GM19468 (cell line): ENCODE data around the gene SIRT5.

Experiments used
- ATAC-seq: cut with Tn5 transposase; IDR thresholded peaks from one replicate; pipeline ENCODE4 v1.9.1; 2021; ENCODE audit warnings: mild to moderate bottlenecking, moderate library complexity, moderate number of reproducible peaks; ENCODE audit not compliant: unreplicated experiment; ENCODE audit errors: extremely low read depth

Gene SIRT5

GRCh38 chr6:13574571-13575376, at the start of gene SIRT5:
Gene SIRT5, plus strand, starts transcription at chr6:13574601. Its CDS starts 9,510 bp downstream, at chr6:13584111.
- peak; percentile 15 for ATAC-seq

GRCh38 chr6:13524801-13525508, 49.4 kb upstream of the SIRT5 start:
- no peak for ATAC-seq

- no peak for ATAC-seq
These were observed 48.1 kb upstream of the SIRT5 start for GRCh38 chr6:13526357-13526726.

DNA sequence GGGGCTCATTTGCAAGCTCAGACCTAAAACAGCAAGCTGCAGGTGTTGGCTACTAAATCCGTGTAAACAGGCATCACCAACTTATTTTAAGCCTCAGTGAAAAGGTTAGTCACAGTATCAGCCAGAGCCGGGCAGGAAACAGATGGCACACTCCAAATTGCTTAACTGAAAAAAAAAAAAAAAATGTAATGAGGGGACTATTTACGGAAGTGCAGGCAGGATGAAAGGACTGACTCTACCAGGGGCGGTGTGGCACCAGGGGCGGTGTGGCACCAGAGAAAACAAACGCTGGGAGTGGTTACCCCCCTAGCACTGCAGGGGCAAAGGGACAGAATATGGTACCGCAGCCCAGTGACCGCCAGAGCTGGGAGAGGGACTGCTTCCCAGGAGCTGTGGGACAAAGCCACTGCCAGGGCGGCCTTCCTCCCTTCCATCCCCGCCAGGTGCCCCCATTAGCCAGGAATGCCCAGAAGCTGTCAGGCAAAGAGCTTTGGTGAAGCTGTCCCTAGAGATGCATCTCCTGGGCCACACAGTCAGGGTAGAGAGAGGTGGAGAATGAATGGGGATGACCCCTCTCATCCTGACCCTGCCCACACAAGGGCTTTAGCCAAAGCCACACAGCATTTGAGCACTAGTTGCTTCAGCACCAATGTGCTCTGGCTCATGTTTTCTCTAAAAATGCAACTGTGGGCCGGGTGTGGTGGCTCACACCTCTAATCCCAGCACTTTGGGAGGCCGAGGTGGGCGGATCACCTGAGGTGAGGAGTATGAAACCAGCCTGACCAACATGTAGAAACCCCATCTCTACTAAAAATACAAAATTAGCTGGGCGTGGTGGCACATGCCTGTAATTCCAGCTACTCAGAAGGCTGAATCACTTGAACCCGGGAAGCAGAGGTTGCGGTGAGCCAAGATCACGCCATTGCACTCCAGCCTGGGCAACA, 47.4 kb upstream of the SIRT5 start:
- ATAC-seq, result peak; percentile 78

DNA sequence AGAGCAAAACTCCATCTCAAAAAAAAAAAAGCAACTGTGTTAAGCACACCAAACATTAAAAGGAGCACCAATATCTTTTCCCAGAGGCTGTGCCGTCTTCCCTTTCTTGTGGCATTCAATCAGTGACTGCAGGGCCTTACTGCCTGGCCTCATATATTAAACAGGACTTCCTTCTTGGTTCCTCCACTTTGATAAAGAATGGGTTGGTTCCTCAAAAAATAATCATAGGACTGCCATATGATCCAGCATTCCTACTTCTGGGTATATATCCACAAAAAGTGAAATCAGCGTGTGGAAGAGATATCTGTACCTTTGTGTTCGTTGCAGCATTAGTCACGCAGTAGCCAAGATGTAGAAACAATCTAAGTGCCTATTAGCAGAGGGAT, 46.7 kb upstream of the SIRT5 start:
- no peak for ATAC-seq

GRCh38 chr6:13528232-13528631, 46.2 kb upstream of the SIRT5 start:
- no peak for ATAC-seq

- ATAC-seq, result no peak
These were observed 45.5 kb upstream of the SIRT5 start for GRCh38 chr6:13528777-13529343.

DNA sequence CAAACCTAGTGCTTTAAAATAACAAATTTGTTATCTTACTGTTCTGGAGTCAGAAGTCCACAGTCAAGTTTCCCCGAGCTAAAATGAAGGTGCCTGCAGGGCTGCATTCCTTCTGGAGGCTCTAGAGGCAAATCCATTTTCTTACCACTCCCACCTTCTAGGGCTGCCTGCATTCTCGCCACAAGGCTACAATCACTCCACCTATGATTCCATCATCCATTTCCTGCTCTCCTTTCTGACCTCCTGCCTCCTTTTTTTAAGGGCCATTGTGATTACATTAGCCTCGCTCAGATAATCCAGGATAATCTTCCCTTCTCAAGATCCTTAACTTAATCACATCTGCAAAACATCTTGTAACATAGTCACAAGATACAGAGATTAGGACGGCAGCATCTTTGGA, 42.4 kb upstream of the SIRT5 start:
- no peak for ATAC-seq

DNA sequence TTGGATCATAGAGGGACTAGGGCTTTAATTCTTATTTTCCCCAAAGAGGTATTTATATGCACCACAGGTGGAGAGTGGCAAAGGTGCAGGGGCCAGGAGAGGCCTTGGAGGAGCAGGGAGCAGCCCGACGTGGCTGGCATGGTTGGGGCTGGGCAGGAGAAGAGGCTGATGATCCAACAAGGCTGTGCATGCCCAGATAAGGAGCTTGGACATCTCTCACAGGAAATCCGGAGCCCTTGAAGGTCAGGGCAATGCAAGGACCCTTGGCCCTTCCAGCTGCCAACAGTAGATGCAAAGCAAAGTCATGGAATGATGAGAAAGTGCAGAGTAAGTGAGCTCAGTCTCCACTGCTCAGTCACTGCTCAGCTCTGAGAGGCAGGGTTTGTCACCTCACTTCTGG, 39.9 kb upstream of the SIRT5 start:
- no peak for ATAC-seq

GRCh38 chr6:13535306-13535705, 39.1 kb upstream of the SIRT5 start:
- no peak for ATAC-seq

GRCh38 chr6:13536796-13537526, 37.4 kb upstream of the SIRT5 start:
- ATAC-seq, result no peak

DNA sequence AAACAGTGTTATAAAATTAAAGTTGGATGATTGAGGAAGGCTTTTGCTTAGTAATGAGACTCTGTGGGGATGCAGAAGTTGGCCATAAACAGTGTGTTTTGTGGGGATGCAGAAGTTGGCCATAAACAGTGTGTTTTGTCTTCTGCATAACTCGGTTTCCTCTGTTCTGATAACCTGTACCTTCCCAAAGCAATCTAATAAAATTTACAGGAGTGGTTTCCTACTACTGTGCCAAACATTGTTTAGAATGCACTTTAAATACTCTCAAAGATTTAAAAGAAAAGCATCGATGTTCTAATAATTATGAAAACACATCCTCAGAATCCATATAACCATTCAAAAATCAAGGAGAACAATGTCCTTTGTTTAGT, 36.9 kb upstream of the SIRT5 start:
- no peak for ATAC-seq

DNA sequence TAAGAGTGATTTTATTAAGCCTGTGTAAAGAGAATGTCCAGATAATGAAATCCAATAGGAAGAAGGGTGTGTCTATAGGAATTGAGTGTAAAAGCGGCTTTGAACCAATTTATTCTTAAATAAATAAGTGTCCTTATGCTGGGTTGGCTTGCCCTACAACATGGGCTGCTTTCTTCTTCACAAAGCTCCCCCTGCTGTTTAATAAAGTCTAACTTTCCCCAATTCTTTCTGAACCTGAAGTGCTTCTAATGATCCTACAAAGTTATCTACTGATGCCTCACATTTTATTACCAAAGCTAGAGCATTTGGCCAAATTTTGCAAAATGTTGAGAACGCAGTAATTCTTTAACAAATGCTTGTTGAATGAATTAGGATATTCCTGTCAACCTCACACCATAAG, 36.3 kb upstream of the SIRT5 start:
- ATAC-seq, result no peak

DNA sequence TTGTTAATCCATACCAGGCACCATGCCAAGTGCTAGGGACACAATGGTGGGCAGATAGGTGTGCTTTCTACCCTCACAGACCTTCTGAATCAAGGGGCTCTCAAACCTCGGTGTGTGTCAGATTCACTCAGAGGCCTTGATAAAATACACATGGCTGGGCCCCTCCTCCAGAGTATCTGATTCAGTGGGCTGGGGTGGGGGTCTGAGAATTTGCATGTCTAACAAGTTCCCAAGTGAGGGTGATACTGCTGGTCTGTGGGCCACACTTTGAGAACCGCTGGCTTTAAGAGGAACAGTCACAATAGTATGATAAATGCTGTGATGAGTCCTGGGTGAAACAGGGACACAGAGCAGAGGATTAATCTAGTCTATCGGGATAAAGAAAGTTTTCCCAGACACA, 35.8 kb upstream of the SIRT5 start:
- no peak for ATAC-seq

- no peak for ATAC-seq
These were observed 34.8 kb upstream of the SIRT5 start for GRCh38 chr6:13539572-13539971.

GRCh38 chr6:13541496-13541895, 32.9 kb upstream of the SIRT5 start:
- no peak for ATAC-seq

- ATAC-seq, result no peak
These were observed 29.8 kb upstream of the SIRT5 start for GRCh38 chr6:13544454-13545186.

GRCh38 chr6:13545885-13546284, 28.5 kb upstream of the SIRT5 start:
- ATAC-seq, result no peak
